Uterus (tissue), 2 donors: ENCODE measurements around the gene CTTN.

Experiments
- POLR2A ChIP-seq, 2 donors: fragments of 450-650 bp; IDR thresholded peaks; one replicate each; pipeline ENCODE4 v1.6.1; 2016; ENCODE audit warnings: antibody characterized with exemption in 2 of 2, mild to moderate bottlenecking in 1 of 2, moderate library complexity in 1 of 2
- TF ChIP-seq, protein P1 (sequence below), 4 experiments: fragments of 200-600 bp in 2 of 4; fragments of 450-650 bp in 2 of 4; sonication (generic) in 2 of 4; IDR thresholded peaks; one replicate each; pipeline ENCODE4 v1.5.1; 2016 to 2019; ENCODE audit warnings: antibody characterized with exemption in 4 of 4, mild to moderate bottlenecking in 2 of 4, moderate library complexity in 1 of 4

DNA sequence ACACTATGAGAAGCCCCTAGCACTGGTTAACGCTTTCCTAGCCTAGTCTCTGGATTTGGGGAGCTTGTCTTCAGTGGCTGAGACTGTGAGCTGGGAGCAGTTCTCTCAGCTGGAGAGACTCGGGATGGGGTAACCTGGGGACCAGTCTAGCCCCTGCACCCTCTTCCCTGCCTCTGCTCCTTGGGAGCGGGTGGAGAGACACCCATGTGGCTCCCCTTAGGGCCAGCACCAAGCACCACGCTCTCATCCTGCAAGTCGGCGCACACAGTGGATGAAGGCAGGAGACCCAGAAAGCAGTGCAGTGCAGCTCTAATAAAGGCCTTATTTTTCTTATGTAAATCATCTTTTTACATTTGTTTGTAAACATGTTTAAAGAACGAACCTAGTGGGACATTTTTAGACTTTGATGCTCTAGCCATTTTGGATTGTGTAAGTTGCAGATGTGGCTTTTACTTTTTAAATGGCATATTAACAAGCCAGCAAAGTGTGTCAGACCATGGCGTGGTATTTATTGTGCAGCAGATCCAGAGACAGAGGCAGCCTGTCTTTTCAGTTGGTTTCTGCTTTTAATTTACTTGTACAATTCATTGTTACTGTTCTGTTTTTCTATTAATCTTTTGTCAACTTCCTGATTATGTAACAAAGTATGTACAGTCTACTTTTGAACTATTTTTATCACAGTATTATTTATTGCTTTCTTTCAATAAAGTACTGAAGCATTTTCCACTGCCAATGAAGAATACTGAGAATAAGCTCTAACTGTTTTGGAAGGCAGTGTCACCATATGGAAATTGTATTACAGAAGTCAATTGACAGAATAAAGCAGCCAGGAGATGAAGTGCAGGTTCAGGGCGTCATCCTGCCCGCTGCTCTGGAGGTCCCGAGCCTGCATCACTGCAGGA is 14.4 kb upstream of the CTTN start:
- TF ChIP-seq, protein P1, sequence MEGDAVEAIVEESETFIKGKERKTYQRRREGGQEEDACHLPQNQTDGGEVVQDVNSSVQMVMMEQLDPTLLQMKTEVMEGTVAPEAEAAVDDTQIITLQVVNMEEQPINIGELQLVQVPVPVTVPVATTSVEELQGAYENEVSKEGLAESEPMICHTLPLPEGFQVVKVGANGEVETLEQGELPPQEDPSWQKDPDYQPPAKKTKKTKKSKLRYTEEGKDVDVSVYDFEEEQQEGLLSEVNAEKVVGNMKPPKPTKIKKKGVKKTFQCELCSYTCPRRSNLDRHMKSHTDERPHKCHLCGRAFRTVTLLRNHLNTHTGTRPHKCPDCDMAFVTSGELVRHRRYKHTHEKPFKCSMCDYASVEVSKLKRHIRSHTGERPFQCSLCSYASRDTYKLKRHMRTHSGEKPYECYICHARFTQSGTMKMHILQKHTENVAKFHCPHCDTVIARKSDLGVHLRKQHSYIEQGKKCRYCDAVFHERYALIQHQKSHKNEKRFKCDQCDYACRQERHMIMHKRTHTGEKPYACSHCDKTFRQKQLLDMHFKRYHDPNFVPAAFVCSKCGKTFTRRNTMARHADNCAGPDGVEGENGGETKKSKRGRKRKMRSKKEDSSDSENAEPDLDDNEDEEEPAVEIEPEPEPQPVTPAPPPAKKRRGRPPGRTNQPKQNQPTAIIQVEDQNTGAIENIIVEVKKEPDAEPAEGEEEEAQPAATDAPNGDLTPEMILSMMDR (IDR thresholded peaks at IDR 0.05): no peak
- TF ChIP-seq POLR2A (IDR thresholded peaks at IDR 0.05): no peak
